Breast epithelium (tissue), 4 donors: ENCODE results near the gene ABCA3. TPM values are rescaled to one million over a fixed set of nuclear protein-coding genes. Genes with fewer than 3 reads are reported as not detected.

Source experiments
- DNase-seq, 2 donors: peaks; one replicate each; pipeline ENCODE4 v3.0.0-alpha.2; 2019; ENCODE audit warnings: low spot score in 2 of 2
- H3K27ac ChIP-seq, 2 donors: fragments of 200-600 bp; sonication (generic) in 1 of 2; one replicate each; pipeline ENCODE4 v1.5.1; 2016 to 2019; ENCODE audit warnings: mild to moderate bottlenecking in 1 of 2
- H3K27me3 ChIP-seq, 2 donors: fragments of 200-600 bp; sonication (generic) in 1 of 2; one replicate each; pipeline versions ENCODE4 v1.5.1 to v1.6.0; 2017 to 2019; ENCODE audit warnings: control low read depth in 1 of 2, mild to moderate bottlenecking in 1 of 2
- H3K36me3 ChIP-seq: fragments of 200-600 bp; one replicate; pipeline ENCODE4 v1.5.1; 2019
- H3K4me1 ChIP-seq, 2 donors: fragments of 200-600 bp; sonication (generic); one replicate each; pipeline ENCODE4 v1.5.1; 2016 to 2019; ENCODE audit warnings: control low read depth in 1 of 2
- H3K4me3 ChIP-seq, 3 donors: fragments of 200-600 bp; sonication (generic); 1 replicate in 2 of 3; 2 replicates in 1 of 3; pipeline ENCODE4 v1.5.1; 2016 to 2019; ENCODE audit warnings: mild to moderate bottlenecking in 3 of 3, moderate library complexity in 2 of 3
- H3K9me3 ChIP-seq, 2 donors: fragments of 200-600 bp; sonication (generic) in 1 of 2; one replicate each; pipeline ENCODE4 v1.5.1; 2016 to 2019; ENCODE audit warnings: control low read depth in 1 of 2
- CTCF ChIP-seq, 3 donors: fragments of 450-650 bp; IDR thresholded peaks; one replicate each; pipeline ENCODE4 v1.5.1; 2016 to 2017; ENCODE audit warnings: antibody characterized with exemption in 3 of 3, mild to moderate bottlenecking in 3 of 3, moderate library complexity in 3 of 3
- POLR2A ChIP-seq: fragments of 450-650 bp; IDR thresholded peaks from one replicate; pipeline ENCODE4 v1.6.1; 2016; ENCODE audit warnings: antibody characterized with exemption, mild to moderate bottlenecking, moderate library complexity
- POLR2AphosphoS5 ChIP-seq, 3 donors: sonication (generic); formaldehyde crosslinking; IDR thresholded peaks; one replicate each; pipeline ENCODE4 v1.6.1; 2017; ENCODE audit warnings: antibody characterized with exemption in 3 of 3
- intact Hi-C: fragments of 100-400 bp; cut with DNase I; formaldehyde crosslinking; loops from one replicate; pipeline ENCODE4 v1.15.1; 2023; ENCODE audit warnings: low total_unique reads
- total RNA-seq, 3 donors: library from RNA; depleted of rRNA; stranded (reverse); fragments of >200 nt; gene quantifications; one replicate each; pipeline ENCODE4 v1.1.0, GENCODE V29; 2016

Gene ABCA3
- total RNA-seq, 3 donors from 2014 or later, result 6.2 to 7.8 (median 6.3) TPM

DNA sequence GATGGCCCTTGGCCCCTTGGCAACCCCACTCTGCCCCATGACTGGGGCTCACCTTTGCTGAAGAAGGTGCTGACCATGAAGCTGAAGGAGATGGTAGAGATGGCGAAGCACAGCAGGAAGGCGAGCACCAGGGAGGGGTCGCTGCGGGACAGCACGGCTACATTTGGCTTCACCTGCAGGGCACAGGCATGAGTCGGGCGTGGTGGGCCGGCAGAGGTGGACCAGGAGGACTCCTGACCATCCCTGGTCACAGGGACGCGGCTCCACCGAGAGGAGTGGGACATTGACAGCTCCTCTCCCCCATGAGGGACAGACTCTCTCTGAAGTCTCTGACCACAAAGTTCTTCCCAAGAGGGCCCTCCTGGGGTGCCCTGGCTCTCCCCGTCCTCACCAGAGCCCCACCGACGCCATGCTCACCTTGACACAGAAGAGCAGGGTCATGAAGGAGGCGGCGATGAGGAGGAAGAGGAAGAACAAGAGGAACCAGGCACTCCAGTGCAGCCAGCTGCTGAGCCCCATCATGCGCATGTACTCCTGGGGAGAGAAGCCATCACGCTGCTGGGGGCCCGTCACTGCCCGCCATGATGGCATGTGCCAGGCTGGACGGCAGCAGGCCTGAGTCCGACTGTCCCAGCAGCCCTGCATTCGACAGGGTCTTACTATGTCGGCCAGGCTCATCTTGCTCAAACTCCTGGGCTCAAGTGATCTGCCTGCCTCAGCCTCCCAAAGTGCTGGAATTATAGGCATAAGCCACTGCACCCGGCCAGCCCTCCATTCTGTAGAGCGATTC is 23.1 kb downstream of the ABCA3 start:
- TF ChIP-seq CTCF (IDR thresholded peaks at IDR 0.05) (no peak), POLR2AphosphoS5 (IDR thresholded peaks at IDR 0.05) (no peak), POLR2A (no peak)
- Histone ChIP-seq H3K27me3 (no peaks in the 10 kb centered on the region), H3K36me3 (no peaks in the 10 kb centered on the region), H3K4me3 (no peak overlapping the region), H3K9me3 (no peaks in the 10 kb centered on the region), H3K4me1 (no peaks in the 10 kb centered on the region), H3K27ac (no peak overlapping the region)
- intact Hi-C loops, result no loop called here
- no peak for DNase-seq

GRCh38 chr16:2308089-2308962 is 32.2 kb downstream of the ABCA3 start:
- H3K36me3 ChIP-seq, result no peaks in the 10 kb centered on the region
- H3K4me3 ChIP-seq, result no peak overlapping the region
- H3K4me1 ChIP-seq, result no peaks in the 10 kb centered on the region
- no peak for DNase-seq
- H3K27ac ChIP-seq, result no peak overlapping the region
- no peaks in the 10 kb centered on the region for H3K9me3 ChIP-seq
- TF ChIP-seq POLR2A, result no peak
- TF ChIP-seq CTCF (IDR thresholded peaks at IDR 0.05), result no peak
- no peak for TF ChIP-seq POLR2AphosphoS5 (IDR thresholded peaks at IDR 0.05)
- no peaks in the 10 kb centered on the region for H3K27me3 ChIP-seq
- intact Hi-C loops, result no loop called here

- TF ChIP-seq POLR2AphosphoS5 (IDR thresholded peaks at IDR 0.05) (no peak), POLR2A (no peak), CTCF (IDR thresholded peaks at IDR 0.05) (no peak)
- no peaks in the 10 kb centered on the region for H3K36me3 ChIP-seq
These were observed 40.7 kb downstream of the ABCA3 start for GRCh38 chr16:2299915-2300192.

GRCh38 chr16:2299121-2299914 is 41.2 kb downstream of the ABCA3 start:
- no peak overlapping the region for H3K27ac ChIP-seq

More at GRCh38 chr16:2299915-2300192, 40.7 kb downstream of the ABCA3 start:
- intact Hi-C loops, result no loop called here
- Histone ChIP-seq H3K9me3 (no peaks in the 10 kb centered on the region), H3K27ac (no peak overlapping the region), H3K27me3 (no peaks in the 10 kb centered on the region), H3K4me3 (no peak overlapping the region), H3K4me1 (no peaks in the 10 kb centered on the region)
- DNase-seq, result no peak

More at GRCh38 chr16:2299121-2299914, 41.2 kb downstream of the ABCA3 start:
- TF ChIP-seq POLR2A (no peak), CTCF (IDR thresholded peaks at IDR 0.05) (no peak), POLR2AphosphoS5 (IDR thresholded peaks at IDR 0.05) (no peak)
- H3K27me3 ChIP-seq, result no peaks in the 10 kb centered on the region
- no peak overlapping the region for H3K4me3 ChIP-seq
- DNase-seq, result no peak
- H3K4me1 ChIP-seq, result no peaks in the 10 kb centered on the region
- no peaks in the 10 kb centered on the region for H3K9me3 ChIP-seq
- intact Hi-C loops, result no loop called here
- H3K36me3 ChIP-seq, result no peaks in the 10 kb centered on the region
